K562 (cell line): ENCODE results near the gene CCDC85A. TPM values are rescaled to one million over a fixed set of nuclear protein-coding genes. Genes with fewer than 3 reads are reported as not detected.

Experiments used
- ATAC-seq: fragments of 200-7000 bp; cut with Tn5 transposase; 3 replicates; pipeline ENCODE4 v1.9.1; 2020; ENCODE audit warnings: moderate library complexity
- BruUV-seq: library from RNA; stranded (reverse); fragments of 400-500 nt; replicated peaks from 2 replicates; lab custom pipeline; 2021; lab: Mats Ljungman, UMichigan
- CTCF ChIA-PET: fragments of 300-600 bp; formaldehyde crosslinking; extraction: SDS; loops from one replicate; lab custom pipeline; 2021; ENCODE audit warnings: low intra/inter-chr PET ratio; lab: Yijun Ruan, JAX
- POLR2A ChIA-PET: fragments of 300-600, 350-650 bp; sonication (Branson Sonifier 250); formaldehyde crosslinking; extraction: SDS; loops from one replicate; lab custom pipeline; 2021; ENCODE audit warnings: antibody characterized with exemption, inconsistent platforms; lab: Yijun Ruan, JAX
- DNase-seq, 4 experiments: peaks; one replicate each; pipeline versions ENCODE4 v3.0.0 to v3.0.0-alpha.2; 2011 to 2018; ENCODE audit warnings: low spot score in 3 of 4, mixed read lengths in 3 of 4; ENCODE audit errors: extremely low read depth in 1 of 4
- FAIRE-seq: peaks from 2 replicates; lab custom pipeline; 2011; peaks lifted over from hg19 to GRCh38; lab: Jason Lieb, UNC
- H2AFZ ChIP-seq: 2 replicates; pipeline ENCODE4 v1.6.0; 2011; ENCODE audit warnings: low read depth, low read length, control low read depth, inconsistent platforms
- H3K27ac ChIP-seq: fragments of 200-600 bp; 3 replicates; pipeline ENCODE4 v1.8.0; 2011; ENCODE audit warnings: low read depth, mild to moderate bottlenecking, control low read depth, inconsistent platforms, low read length, moderate library complexity, mixed read lengths; ENCODE audit errors: extremely low read depth
- H3K27me3 ChIP-seq, 2 experiments: fragments of 300-600 bp in 1 of 2; 2 replicates in 1 of 2; 3 replicates in 1 of 2; pipeline versions ENCODE4 v1.6.0 to v1.8.0; 2011; ENCODE audit warnings: inconsistent platforms in 2 of 2, low read length in 2 of 2, mild to moderate bottlenecking in 1 of 2, mixed read lengths in 1 of 2, moderate library complexity in 1 of 2; ENCODE audit not compliant: control insufficient read depth in 2 of 2, insufficient read depth in 2 of 2
- H3K36me3 ChIP-seq: fragments of 300-600 bp; 3 replicates; pipeline ENCODE4 v1.8.0; 2011; ENCODE audit warnings: mild to moderate bottlenecking, low read length, inconsistent platforms; ENCODE audit not compliant: control insufficient read depth, insufficient read depth
- H3K4me1 ChIP-seq, 2 experiments: fragments of 200-600 bp in 1 of 2; replicated peaks in 1 of 2; 2 replicates in 1 of 2; 3 replicates in 1 of 2; pipeline versions ENCODE4 v1.5.1 to v1.8.0; 2011; ENCODE audit warnings: inconsistent platforms in 2 of 2, low read length in 2 of 2, mild to moderate bottlenecking in 1 of 2, mixed read lengths in 1 of 2, moderate library complexity in 1 of 2; ENCODE audit not compliant: control insufficient read depth in 2 of 2, insufficient read depth in 2 of 2
- H3K4me2 ChIP-seq: 2 replicates; pipeline ENCODE4 v1.6.1; 2011; ENCODE audit warnings: low read length, control low read depth, inconsistent platforms, mixed read lengths; ENCODE audit not compliant: insufficient read depth
- H3K4me3 ChIP-seq: fragments of 200-600 bp; sonication (generic), shearing (Covaris generic); 2 replicates; pipeline ENCODE4 v1.5.1; 2016; ENCODE audit warnings: control low read depth, inconsistent platforms
- H3K79me2 ChIP-seq: fragments of 200-600 bp; 3 replicates; pipeline ENCODE4 v1.8.0; 2011; ENCODE audit warnings: low read length, inconsistent platforms; ENCODE audit not compliant: control insufficient read depth, insufficient read depth
- H3K9ac ChIP-seq, 2 experiments: 2 replicates each; pipeline versions ENCODE4 v1.6.0 to v1.6.1; 2011; ENCODE audit warnings: low read depth in 2 of 2, low read length in 2 of 2, control low read depth in 1 of 2, inconsistent platforms in 1 of 2, mild to moderate bottlenecking in 1 of 2, mixed read lengths in 1 of 2; ENCODE audit not compliant: insufficient read depth in 1 of 2
- H3K9me1 ChIP-seq: one replicate; pipeline ENCODE4 v1.6.0; 2011; ENCODE audit warnings: inconsistent platforms, mild to moderate bottlenecking, low read length, moderate library complexity; ENCODE audit not compliant: control insufficient read depth, insufficient read depth
- H3K9me3 ChIP-seq: replicated peaks from 2 replicates; pipeline ENCODE4 v1.5.1; 2011; ENCODE audit warnings: low read depth, low read length, inconsistent platforms; ENCODE audit not compliant: control insufficient read depth, insufficient read depth
- H4K20me1 ChIP-seq: replicated peaks from 2 replicates; pipeline ENCODE4 v1.6.1; 2011; ENCODE audit warnings: low read length, inconsistent platforms, mixed read lengths; ENCODE audit not compliant: control insufficient read depth, insufficient read depth
- SNAPC5 ChIP-seq: fragments of 250-450 bp; sonication (Bioruptor Pico); IDR thresholded peaks from 2 replicates; pipeline ENCODE4 v1.8.0; 2021; ENCODE audit warnings: moderate library complexity, mild to moderate bottlenecking, inconsistent platforms
- ZNF263 ChIP-seq: sonication (generic); formaldehyde crosslinking; IDR thresholded peaks from 2 replicates; pipeline ENCODE4 v1.8.0; 2022; ENCODE audit warnings: mild to moderate bottlenecking, missing genetic modification reagents, borderline replicate concordance
- ZNF316 ChIP-seq: fragments of 450-650 bp; IDR thresholded peaks from 2 replicates; pipeline ENCODE4 v1.6.1; 2016
- WGBS: fragments of 100-300 bp; shearing (Covaris generic); methylation state at CpG from one replicate; pipeline ENCODE4 v1.1.6; 2016; ENCODE audit warnings: low coverage, mixed read lengths; ENCODE audit not compliant: insufficient coverage; ENCODE audit errors: missing lambda C conversion rate; 5-methylcytosine and 5-hydroxymethylcytosine counted together
- in situ Hi-C: fragments of 300-500 bp; cut with MboI; formaldehyde crosslinking; loops from 4 replicates; pipeline ENCODE4 v1.15.0; 2018; ENCODE audit warnings: inconsistent platforms, mixed read lengths
- intact Hi-C: fragments of 100-400 bp; cut with micrococcal nuclease; formaldehyde crosslinking; loops from 2 replicates; pipeline ENCODE4 v1.14.2; 2022
- polyA plus RNA-seq, 8 experiments: library from polyadenylated mRNA; depleted of rRNA in 4 of 8; stranded (reverse) in 5 of 8; unstranded in 3 of 8; fragments of >200 nt; fragmentation: Nextera tagmentation in 2 of 8; fragmentation: Illumina TruSeq in 1 of 8; extraction: Ambion mirVana in 2 of 8; extraction: Trizol in 1 of 8; gene quantifications; 2 replicates each; pipeline versions ENCODE4 v1.2.1 to v1.2.3, GENCODE V29; 2011 to 2014; ENCODE audit warnings: inconsistent platforms in 1 of 8, missing spikeins in 1 of 8
- small RNA-seq: library from RNA; depleted of rRNA; stranded (forward); fragments of <200 nt; gene quantifications from one replicate; pipeline ENCODE3, GENCODE V24; 2014
- total RNA-seq, 7 experiments: library from RNA; depleted of rRNA in 6 of 7; stranded (reverse); fragments of >200 nt in 6 of 7; fragmentation: Illumina TruSeq in 2 of 7; extraction: Trizol in 2 of 7; gene quantifications; 2 replicates each; pipeline versions ENCODE4 v1.2.1 to v1.2.3, GENCODE V29; 2011 to 2021; ENCODE audit warnings: low replicate concordance in 1 of 7

CCDC85A gene
- total and polyA plus RNA-seq, 9 of the 15 experiments (the other 6 are each of a cell fraction or from before 2014, with no cell fraction given), result 0.03 to 0.14 (median 0.10) TPM; not detected in 5

- no TSS peak for BruUV-seq
- Histone ChIP-seq H3K79me2 (no peaks in the 10 kb centered on the region), H3K9me1 (no peaks in the 10 kb centered on the region), H4K20me1 (no peaks in the 10 kb centered on the region), H2AFZ (no peak overlapping the region), H3K4me3 (no peak overlapping the region), H3K27me3 (no peaks in the 10 kb centered on the region), H3K9ac (no peak overlapping the region), H3K27ac (no peak overlapping the region), H3K4me1 (no peaks in the 10 kb centered on the region), H3K36me3 (no peaks in the 10 kb centered on the region), H3K4me2 (no peak overlapping the region), H3K9me3 (no peaks in the 10 kb centered on the region)
- DNase-seq (no peak), ATAC-seq (no peak), FAIRE-seq (no peak)
- WGBS, result 0% methylated on average over 1 of the region's 1 CpG
- intact Hi-C loops (no loop called here), in situ Hi-C loops (no loop called here)
- TF ChIP-seq ZNF316, result 0 out of 2 replicates have a peak, but pooled peaks have one; percentile 14
- TF ChIP-seq ZNF263, result no peak
- no peak for TF ChIP-seq SNAPC5 (CRISPR knock-in tag)
- ChIA-PET POLR2A (no interaction called here), CTCF (no interaction called here)
Observed at GRCh38 chr2:56416500-56417176, 232.8 kb downstream of the CCDC85A start.

Small RNAs within 50 kb of the gene (small RNA-seq; reads per million reads assigned to genes)
- gene RNA5SP93, result not detected
